H9 (cell line): ENCODE data around the gene LYSET. TPM values are rescaled to one million over a fixed set of nuclear protein-coding genes. Genes with fewer than 3 reads are reported as not detected.

Source experiments
- DNase-seq: peaks from one replicate; pipeline ENCODE4 v3.0.0-alpha.2; 2017
- H2AFZ ChIP-seq: one replicate; pipeline ENCODE4 v1.6.1; 2013; ENCODE audit warnings: mild to moderate bottlenecking, low read length, control low read depth, moderate library complexity
- H2AK5ac ChIP-seq: 2 replicates; pipeline ENCODE4 v1.6.1; 2013; ENCODE audit warnings: low read length, control low read depth, mixed read lengths; ENCODE audit not compliant: insufficient read length
- H2BK120ac ChIP-seq: one replicate; pipeline ENCODE4 v1.6.1; 2013; ENCODE audit warnings: low read depth, mild to moderate bottlenecking, low read length, control low read depth, inconsistent platforms; ENCODE audit not compliant: poor library complexity, severe bottlenecking
- H2BK12ac ChIP-seq: 2 replicates; pipeline ENCODE4 v1.6.1; 2013; ENCODE audit warnings: low read length, control low read depth, mixed read lengths, low read depth; ENCODE audit not compliant: insufficient read length
- H2BK15ac ChIP-seq: 2 replicates; pipeline ENCODE4 v1.6.1; 2013; ENCODE audit warnings: low read depth, low read length, control low read depth
- H2BK20ac ChIP-seq: one replicate; pipeline ENCODE4 v1.6.1; 2013; ENCODE audit warnings: low read depth, mild to moderate bottlenecking, low read length, control low read depth, inconsistent platforms; ENCODE audit not compliant: poor library complexity, severe bottlenecking
- H2BK5ac ChIP-seq: 2 replicates; pipeline ENCODE4 v1.6.1; 2013; ENCODE audit warnings: low read length, control low read depth, mixed read lengths; ENCODE audit not compliant: insufficient read length
- H3K14ac ChIP-seq: 2 replicates; pipeline ENCODE4 v1.6.1; 2013; ENCODE audit warnings: low read length, control low read depth; ENCODE audit not compliant: insufficient read depth
- H3K18ac ChIP-seq: 2 replicates; pipeline ENCODE4 v1.6.1; 2013; ENCODE audit warnings: low read depth, mild to moderate bottlenecking, mixed read lengths, low read length, control low read depth; ENCODE audit not compliant: insufficient read length
- H3K23ac ChIP-seq: 2 replicates; pipeline ENCODE4 v1.6.1; 2013; ENCODE audit warnings: low read length, control low read depth, mixed read lengths, low read depth; ENCODE audit not compliant: insufficient read length
- H3K23me2 ChIP-seq: 2 replicates; pipeline ENCODE4 v1.6.1; 2013; ENCODE audit warnings: low read depth, mild to moderate bottlenecking, mixed read lengths, low read length, control low read depth; ENCODE audit not compliant: insufficient read length, poor library complexity, severe bottlenecking
- H3K27ac ChIP-seq: 2 replicates; pipeline ENCODE4 v1.5.1; 2013; ENCODE audit warnings: low read length, control low read depth, mixed read lengths, low read depth; ENCODE audit not compliant: insufficient read length
- H3K27me3 ChIP-seq: 2 replicates; pipeline ENCODE4 v1.6.1; 2013; ENCODE audit warnings: low read length, control low read depth, inconsistent platforms; ENCODE audit not compliant: insufficient read depth
- H3K4ac ChIP-seq: 2 replicates; pipeline ENCODE4 v1.6.1; 2013; ENCODE audit warnings: low read depth, mild to moderate bottlenecking, control low read depth, inconsistent platforms, low read length, moderate library complexity
- H3K4me1 ChIP-seq: 2 replicates; pipeline ENCODE4 v1.6.1; 2013; ENCODE audit warnings: low read length, control low read depth, inconsistent platforms; ENCODE audit not compliant: insufficient read depth
- H3K4me2 ChIP-seq: 2 replicates; pipeline ENCODE4 v1.6.1; 2013; ENCODE audit warnings: low read length, control low read depth, mixed read lengths; ENCODE audit not compliant: insufficient read length, insufficient read depth
- H3K56ac ChIP-seq: 2 replicates; pipeline ENCODE4 v1.6.1; 2013; ENCODE audit warnings: low read depth, mild to moderate bottlenecking, mixed read lengths, low read length, control low read depth; ENCODE audit not compliant: insufficient read length
- H3K79me1 ChIP-seq: 2 replicates; pipeline ENCODE4 v1.6.1; 2013; ENCODE audit warnings: low read depth, mild to moderate bottlenecking, moderate library complexity, low read length, control low read depth, inconsistent platforms; ENCODE audit not compliant: insufficient read depth, poor library complexity, severe bottlenecking
- H3K79me2 ChIP-seq: 2 replicates; pipeline ENCODE4 v1.6.1; 2013; ENCODE audit warnings: low read length, control low read depth, inconsistent platforms; ENCODE audit not compliant: insufficient read depth
- H3K9ac ChIP-seq: 2 replicates; pipeline ENCODE4 v1.6.1; 2013; ENCODE audit warnings: low read length, control low read depth, mixed read lengths; ENCODE audit not compliant: insufficient read length; ENCODE audit errors: extremely low read depth
- H3K9me3 ChIP-seq: one replicate; pipeline ENCODE4 v1.6.1; 2013; ENCODE audit warnings: low read depth, low read length, inconsistent platforms; ENCODE audit not compliant: control insufficient read depth
- H3T11ph ChIP-seq: one replicate; pipeline ENCODE4 v1.6.1; 2013; ENCODE audit warnings: mild to moderate bottlenecking, low read length, control low read depth, inconsistent platforms
- H4K20me1 ChIP-seq: one replicate; pipeline ENCODE4 v1.6.1; 2013; ENCODE audit not compliant: control insufficient read depth, insufficient read length, insufficient read depth
- H4K5ac ChIP-seq: 2 replicates; pipeline ENCODE4 v1.6.1; 2013; ENCODE audit warnings: low read depth, mild to moderate bottlenecking, mixed read lengths, low read length, control low read depth; ENCODE audit not compliant: insufficient read length
- H4K8ac ChIP-seq: replicated peaks from 2 replicates; pipeline ENCODE4 v1.6.1; 2013; ENCODE audit warnings: low read length, control low read depth, mixed read lengths, low read depth; ENCODE audit not compliant: insufficient read length
- H4K91ac ChIP-seq: 2 replicates; pipeline ENCODE4 v1.6.1; 2013; ENCODE audit warnings: low read depth, mild to moderate bottlenecking, moderate library complexity, mixed read lengths, low read length, control low read depth; ENCODE audit not compliant: insufficient read length
- H3K27ac Mint-ChIP-seq, 3 experiments: 2 replicates in 2 of 3; 3 replicates in 1 of 3; pipeline ENCODE4 v1.8.0; 2020 to 2021; ENCODE audit warnings: mixed read lengths in 3 of 3, mild to moderate bottlenecking in 1 of 3, moderate library complexity in 1 of 3
- H3K27me3 Mint-ChIP-seq: 2 replicates; pipeline ENCODE4 v1.8.0; 2021; ENCODE audit warnings: low read depth, mild to moderate bottlenecking, moderate library complexity, mixed read lengths
- H3K36me3 Mint-ChIP-seq, 3 experiments: 2 replicates in 2 of 3; 3 replicates in 1 of 3; pipeline ENCODE4 v1.8.0; 2020 to 2021; ENCODE audit warnings: low read depth in 3 of 3, mixed read lengths in 3 of 3; ENCODE audit not compliant: insufficient read depth in 1 of 3
- H3K4me1 Mint-ChIP-seq, 2 experiments: 2 replicates each; pipeline ENCODE4 v1.8.0; 2020; ENCODE audit warnings: mixed read lengths in 2 of 2
- H3K4me3 Mint-ChIP-seq, 2 experiments: 2 replicates in 1 of 2; 3 replicates in 1 of 2; pipeline ENCODE4 v1.8.0; 2020 to 2021; ENCODE audit warnings: mild to moderate bottlenecking in 2 of 2, mixed read lengths in 2 of 2, moderate library complexity in 1 of 2
- H3K9me3 Mint-ChIP-seq, 2 experiments: 2 replicates in 1 of 2; 3 replicates in 1 of 2; pipeline ENCODE4 v1.8.0; 2020; ENCODE audit warnings: mild to moderate bottlenecking in 2 of 2, mixed read lengths in 2 of 2, moderate library complexity in 1 of 2
- WGBS: extraction: QIAGEN DNeasy Blood & Tissue Kit; methylation state at CpG from one replicate; pipeline ENCODE4 v1.1.7; 2013; ENCODE audit warnings: missing lambda C conversion rate, low lambda C conversion rate, mixed read lengths; ENCODE audit not compliant: insufficient read length; ENCODE audit errors: extremely low coverage; 5-methylcytosine and 5-hydroxymethylcytosine counted together
- total RNA-seq: library from RNA; stranded (reverse); gene quantifications from 2 replicates; pipeline ENCODE4 v1.2.1, GENCODE V29; 2021
- TF ChIP-seq, protein P1 (sequence below): fragments of 200-600 bp; sonication (generic); conservative IDR thresholded peaks from 3 replicates; pipeline ENCODE4 v1.8.0; 2021; ENCODE audit warnings: antibody characterized with exemption, mild to moderate bottlenecking

LYSET gene
- total RNA-seq, 1 experiment from 2014 or later, result 26.1 TPM

- H3K14ac ChIP-seq, result no peak overlapping the region
- H3K4ac ChIP-seq, result no peak overlapping the region
- no peak overlapping the region for H3K4me2 ChIP-seq
- H3K9me3 Mint-ChIP-seq, result no peaks in the 10 kb centered on the region
- H3K56ac ChIP-seq, result no peak overlapping the region
- H3K18ac ChIP-seq, result no peak overlapping the region
- H3K79me1 ChIP-seq, result no peaks in the 10 kb centered on the region
- H3K27ac ChIP-seq, result no peak overlapping the region
- no peak overlapping the region for H3K27ac Mint-ChIP-seq
- H4K91ac ChIP-seq, result no peak overlapping the region
- H3K36me3 Mint-ChIP-seq, result no peaks in the 10 kb centered on the region
- H3K4me3 Mint-ChIP-seq, result no peak overlapping the region
- H2BK5ac ChIP-seq, result no peak overlapping the region
- no peak overlapping the region for H2BK12ac ChIP-seq
- peaks cover 2 to 11% of the 10 kb centered on the region in 2 experiments; a peak in 3 of 4 replicates for H3K4me1 Mint-ChIP-seq
- no peaks in the 10 kb centered on the region for H4K20me1 ChIP-seq
- no peaks in the 10 kb centered on the region for H3K23me2 ChIP-seq
- H3K9me3 ChIP-seq, result no peaks in the 10 kb centered on the region
- DNase-seq, result peak; percentile 42
- H3T11ph ChIP-seq, result no peak overlapping the region
- no peak overlapping the region for H2AFZ ChIP-seq
- H2BK120ac ChIP-seq, result no peak overlapping the region
- no peak overlapping the region for H2BK15ac ChIP-seq
- no CpG with 5 or more reads among the region's 8 CpGs for WGBS
- TF ChIP-seq, protein P1, sequence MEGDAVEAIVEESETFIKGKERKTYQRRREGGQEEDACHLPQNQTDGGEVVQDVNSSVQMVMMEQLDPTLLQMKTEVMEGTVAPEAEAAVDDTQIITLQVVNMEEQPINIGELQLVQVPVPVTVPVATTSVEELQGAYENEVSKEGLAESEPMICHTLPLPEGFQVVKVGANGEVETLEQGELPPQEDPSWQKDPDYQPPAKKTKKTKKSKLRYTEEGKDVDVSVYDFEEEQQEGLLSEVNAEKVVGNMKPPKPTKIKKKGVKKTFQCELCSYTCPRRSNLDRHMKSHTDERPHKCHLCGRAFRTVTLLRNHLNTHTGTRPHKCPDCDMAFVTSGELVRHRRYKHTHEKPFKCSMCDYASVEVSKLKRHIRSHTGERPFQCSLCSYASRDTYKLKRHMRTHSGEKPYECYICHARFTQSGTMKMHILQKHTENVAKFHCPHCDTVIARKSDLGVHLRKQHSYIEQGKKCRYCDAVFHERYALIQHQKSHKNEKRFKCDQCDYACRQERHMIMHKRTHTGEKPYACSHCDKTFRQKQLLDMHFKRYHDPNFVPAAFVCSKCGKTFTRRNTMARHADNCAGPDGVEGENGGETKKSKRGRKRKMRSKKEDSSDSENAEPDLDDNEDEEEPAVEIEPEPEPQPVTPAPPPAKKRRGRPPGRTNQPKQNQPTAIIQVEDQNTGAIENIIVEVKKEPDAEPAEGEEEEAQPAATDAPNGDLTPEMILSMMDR, result no peak
- H4K8ac ChIP-seq, result no peak overlapping the region
- H3K4me1 ChIP-seq, result no peaks in the 10 kb centered on the region; the same call in 1 of the 2 replicates
- H3K27me3 ChIP-seq, result no peaks in the 10 kb centered on the region
- H3K9ac ChIP-seq, result no peak overlapping the region
- H4K5ac ChIP-seq, result no peak overlapping the region
- H3K79me2 ChIP-seq, result no peaks in the 10 kb centered on the region
- no peak overlapping the region for H2BK20ac ChIP-seq
- H3K23ac ChIP-seq, result no peak overlapping the region
- H2AK5ac ChIP-seq, result no peak overlapping the region
- no peaks in the 10 kb centered on the region; the same call in 1 of the 2 replicates for H3K27me3 Mint-ChIP-seq
Measured at GRCh38 chr14:93148979-93149378, 36.1 kb upstream of the LYSET start.
